ENCODE measurements around the gene TLR8. TPM values are rescaled to one million over a fixed set of nuclear protein-coding genes. Genes with fewer than 3 reads are reported as not detected.
A peak's percentile ranks its signal among the peaks of the same experiment; 100 is the strongest.

TLR8 gene
- total and polyA plus RNA-seq, 10 of the 15 experiments (the other 5 are each of a cell fraction or from before 2014, with no cell fraction given) = 0.04 TPM; not detected in 9

- TF ChIP-seq NFYA (IDR thresholded peaks at IDR 0.05; ENCODE audit: borderline replicate concordance, low read depth, low read length) (no peak), TARDBP (IDR thresholded peaks at IDR 0.05; ENCODE audit: borderline replicate concordance) (no peak; the same call in 1 of the 2 replicates), NBN (IDR thresholded peaks at IDR 0.05) (peak; percentile 54; the same call in 1 of the 2 replicates), POLR2A (IDR thresholded peaks at IDR 0.05; ENCODE audit: low read depth, low read length) (peak; percentile 52), SMARCA5 (IDR thresholded peaks at IDR 0.05) (peak; percentile 40; the same call in 1 of the 2 replicates), PRDM15 (CRISPR knock-in tag; IDR thresholded peaks at IDR 0.05) (no peak), STAT3 (IDR thresholded peaks at IDR 0.05; ENCODE audit: low read depth, low read length) (no peak), MAX (IDR thresholded peaks at IDR 0.05; ENCODE audit: low read depth, low read length) (no peak), ZBTB4 (CRISPR knock-in tag; IDR thresholded peaks at IDR 0.05) (no peak), ZBTB11 (CRISPR knock-in tag; IDR thresholded peaks at IDR 0.05) (no peak), CHD1 (IDR thresholded peaks at IDR 0.05; ENCODE audit: low read depth, low read length) (no peak), ZNF592 (IDR thresholded peaks at IDR 0.05) (no peak), NFIC (IDR thresholded peaks at IDR 0.05; ENCODE audit: low read depth, low read length) (peak; percentile 92), NFYB (IDR thresholded peaks at IDR 0.05; ENCODE audit: insufficient read depth, low read depth, low read length) (no peak), MTA3 (IDR thresholded peaks at IDR 0.05; ENCODE audit: borderline replicate concordance, low read length) (peak; percentile 79; the same call in 1 of the 2 replicates), POLR2AphosphoS5 (IDR thresholded peaks at IDR 0.05; ENCODE audit: low read length) (peak; percentile 68; the same call in 1 of the 2 replicates)
Observed at GRCh38 chrX:12890467-12890866, 16.0 kb upstream of the TLR8 start (continued).
